Skeletal muscle satellite cell (primary cell): Measurements from ENCODE around the gene FANCC.
"Not testable (repeated sequence)": the region's sequence is repeated elsewhere in the genome, so short reads cannot be mapped to it uniquely, and the experiment has no call there.

ENCODE experiments used
- H3K27me3 ChIP-seq: 2 replicates; pipeline ENCODE4 v1.7.0; 2013; ENCODE audit warnings: low read length; ENCODE audit not compliant: control insufficient read depth, insufficient read depth
- H3K36me3 ChIP-seq: 2 replicates; pipeline ENCODE4 v1.7.0; 2013; ENCODE audit warnings: mild to moderate bottlenecking, control low read depth, low read length; ENCODE audit not compliant: insufficient read depth
- H3K4me1 ChIP-seq: 2 replicates; pipeline ENCODE4 v1.7.0; 2013; ENCODE audit warnings: low read length; ENCODE audit not compliant: control insufficient read depth, insufficient read depth
- H3K4me2 ChIP-seq: 2 replicates; pipeline ENCODE4 v1.7.0; 2013; ENCODE audit warnings: mild to moderate bottlenecking, low read length
- H3K4me3 ChIP-seq: 2 replicates; pipeline ENCODE4 v1.7.0; 2013; ENCODE audit warnings: low read length
- H3K9ac ChIP-seq: 2 replicates; pipeline ENCODE4 v1.7.0; 2013; ENCODE audit warnings: mild to moderate bottlenecking, low read depth, low read length, moderate library complexity
- H3K9me3 ChIP-seq: replicated peaks from 2 replicates; pipeline ENCODE4 v1.7.0; 2013; ENCODE audit warnings: mild to moderate bottlenecking, control low read depth, low read length

The FANCC gene

DNA sequence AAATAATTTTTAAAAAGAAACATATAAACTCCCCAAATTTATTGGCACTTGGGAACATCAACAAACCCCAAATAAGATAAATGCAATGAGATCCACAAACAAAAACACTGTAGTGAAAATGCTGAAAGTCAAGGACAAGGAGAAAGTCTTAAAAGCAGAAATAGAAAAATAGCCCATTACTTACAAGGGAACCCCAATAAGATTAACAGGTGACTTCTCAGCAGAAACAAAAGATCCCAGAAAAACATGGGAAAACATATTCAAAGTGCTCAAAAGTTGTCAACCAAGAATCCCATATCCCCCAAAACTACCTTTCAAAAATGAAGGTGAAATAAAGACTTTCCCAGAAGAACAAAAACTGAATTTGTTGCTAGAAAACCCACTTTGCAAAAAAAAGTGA, 40.0 kb downstream of the FANCC start:
- Histone ChIP-seq H3K4me1 (no peaks in the 10 kb centered on the region), H3K36me3 (no peaks in the 10 kb centered on the region), H3K4me3 (no peak overlapping the region), H3K9me3 (no peaks in the 10 kb centered on the region), H3K9ac (no peak overlapping the region), H3K4me2 (no peak overlapping the region), H3K27me3 (no peaks in the 10 kb centered on the region)

DNA sequence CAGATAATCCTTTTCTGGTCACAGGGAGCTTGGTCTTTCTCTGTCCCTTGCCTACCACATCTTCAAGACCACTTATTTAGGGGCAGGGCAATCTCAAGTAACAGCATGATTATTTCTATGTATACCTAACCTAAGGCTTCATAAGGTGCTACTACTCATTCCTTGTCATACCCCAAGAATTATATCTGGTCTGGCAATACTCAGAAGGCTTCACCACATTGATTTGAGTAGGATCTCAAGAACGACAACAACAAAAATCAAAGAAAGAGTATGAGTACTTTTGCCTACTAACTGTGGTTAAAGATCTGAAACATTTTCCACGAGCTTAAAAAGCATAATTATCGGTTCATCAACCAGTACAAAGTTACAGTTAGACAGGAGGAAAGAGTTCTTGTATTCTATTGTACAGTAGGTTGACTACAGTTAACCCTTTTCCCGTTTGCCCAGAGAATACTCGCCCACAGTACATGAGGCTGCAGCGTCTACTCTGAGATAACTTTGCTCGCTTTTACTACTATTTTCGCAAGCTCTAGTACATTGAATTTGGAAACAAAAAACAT, 41.0 kb downstream of the FANCC start:
- Histone ChIP-seq H3K4me1 (no peaks in the 10 kb centered on the region), H3K9ac (no peak overlapping the region), H3K4me2 (no peak overlapping the region), H3K27me3 (no peaks in the 10 kb centered on the region), H3K4me3 (no peak overlapping the region), H3K36me3 (no peaks in the 10 kb centered on the region), H3K9me3 (no peaks in the 10 kb centered on the region)

DNA sequence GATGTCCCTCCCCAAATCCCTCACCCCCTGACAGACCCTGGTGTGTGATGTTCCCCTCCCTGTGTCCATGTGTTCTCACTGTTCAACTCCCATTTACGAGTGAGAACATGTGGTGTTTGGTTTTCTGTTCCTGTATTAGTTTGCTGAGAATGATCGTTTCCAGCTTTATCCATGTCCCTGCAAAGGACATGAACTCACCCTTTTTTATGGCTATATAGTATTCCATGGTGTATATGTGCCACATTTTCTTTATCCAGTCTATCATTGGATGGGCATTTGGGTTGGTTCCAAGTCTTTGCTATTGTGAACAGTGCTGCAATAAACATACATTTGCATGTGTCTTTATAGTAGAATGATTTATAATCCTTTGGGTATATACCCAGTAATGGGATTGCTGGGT, 43.3 kb downstream of the FANCC start:
- H3K9me3 ChIP-seq, H3K4me2 ChIP-seq, H3K4me3 ChIP-seq, H3K4me1 ChIP-seq, H3K9ac ChIP-seq, H3K36me3 ChIP-seq, H3K27me3 ChIP-seq: not testable (repeated sequence)

DNA sequence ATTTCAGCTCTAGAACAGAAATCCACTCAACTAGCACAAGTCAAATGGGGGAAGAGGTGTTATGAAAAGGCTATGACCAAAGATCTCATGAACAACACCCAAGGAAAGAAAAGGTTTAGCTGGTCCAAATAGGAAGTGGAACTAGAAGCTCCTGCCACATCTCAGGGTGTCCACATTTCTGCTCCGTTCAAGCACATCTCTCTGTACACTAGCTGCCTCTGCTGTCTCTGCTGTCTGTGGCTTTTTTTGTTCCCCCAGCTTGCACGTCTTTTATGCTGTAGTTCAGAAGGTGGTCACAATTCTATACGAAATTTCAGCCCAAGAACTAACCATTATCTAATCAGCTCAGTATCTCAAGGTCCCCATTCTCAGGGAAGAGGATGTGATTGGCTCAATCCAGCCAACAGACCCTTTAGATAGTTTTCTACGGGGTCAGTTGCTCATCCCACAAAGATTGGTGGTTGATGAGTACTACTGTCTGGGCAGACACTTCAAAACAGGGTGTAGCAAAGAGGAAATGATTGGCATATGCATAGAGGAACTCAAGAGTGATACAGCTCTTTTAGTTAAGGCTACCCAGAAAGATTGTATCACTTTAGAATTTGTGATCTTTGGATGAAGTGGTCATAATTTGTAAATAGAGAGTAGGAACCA, 44.0 kb downstream of the FANCC start:
- Histone ChIP-seq H3K4me3 (no peak overlapping the region), H3K36me3 (no peaks in the 10 kb centered on the region), H3K4me2 (no peak overlapping the region), H3K4me1 (no peaks in the 10 kb centered on the region), H3K9me3 (no peaks in the 10 kb centered on the region), H3K9ac (no peak overlapping the region), H3K27me3 (no peaks in the 10 kb centered on the region)

DNA sequence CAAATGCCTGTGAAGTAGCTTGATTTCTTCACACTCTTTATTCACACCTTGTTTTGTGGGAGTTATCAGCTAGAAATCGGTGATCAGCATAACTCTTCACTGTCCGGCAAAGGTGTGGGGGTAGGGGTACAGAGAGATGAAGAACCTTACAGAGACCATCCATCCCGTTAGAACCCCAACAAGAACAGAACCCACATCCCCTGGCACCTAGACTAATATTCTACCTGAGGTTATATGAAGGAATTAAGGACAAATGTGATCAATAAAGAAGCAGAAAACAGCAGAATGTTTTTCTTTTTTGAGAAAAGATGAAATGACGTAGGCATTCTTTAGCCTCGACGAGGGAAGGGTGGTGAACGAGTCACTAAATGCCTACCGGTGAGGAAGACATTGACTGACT, 44.7 kb downstream of the FANCC start:
- H3K4me2 ChIP-seq = no peak overlapping the region
- H3K4me3 ChIP-seq = no peak overlapping the region
- H3K9ac ChIP-seq = no peak overlapping the region
- H3K9me3 ChIP-seq = no peaks in the 10 kb centered on the region
- H3K27me3 ChIP-seq = no peaks in the 10 kb centered on the region
- H3K36me3 ChIP-seq = no peaks in the 10 kb centered on the region
- no peaks in the 10 kb centered on the region for H3K4me1 ChIP-seq

DNA sequence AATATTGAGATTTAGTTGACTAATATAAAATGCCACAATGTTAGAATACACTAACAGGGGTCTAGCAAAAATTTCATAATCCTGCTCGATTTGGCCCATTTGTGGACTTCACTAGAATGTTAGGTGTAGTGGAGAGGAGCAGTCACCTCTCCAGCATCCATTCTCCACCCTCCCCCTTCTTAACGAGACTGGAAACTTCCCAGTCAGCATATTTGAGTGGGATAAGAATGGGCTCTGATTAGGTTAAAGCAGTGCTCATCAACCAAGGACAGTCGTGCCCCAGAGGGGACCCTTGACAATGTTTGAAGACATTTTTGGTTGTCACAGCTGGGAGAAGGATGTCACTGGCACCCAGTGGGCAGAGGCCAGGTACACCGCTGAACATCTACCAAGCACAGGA, 46.7 kb downstream of the FANCC start:
- H3K36me3 ChIP-seq = no peaks in the 10 kb centered on the region
- no peaks in the 10 kb centered on the region for H3K4me1 ChIP-seq
- H3K4me3 ChIP-seq = no peak overlapping the region
- no peak overlapping the region for H3K9ac ChIP-seq
- H3K9me3 ChIP-seq = no peaks in the 10 kb centered on the region
- no peaks in the 10 kb centered on the region for H3K27me3 ChIP-seq
- H3K4me2 ChIP-seq = no peak overlapping the region

DNA sequence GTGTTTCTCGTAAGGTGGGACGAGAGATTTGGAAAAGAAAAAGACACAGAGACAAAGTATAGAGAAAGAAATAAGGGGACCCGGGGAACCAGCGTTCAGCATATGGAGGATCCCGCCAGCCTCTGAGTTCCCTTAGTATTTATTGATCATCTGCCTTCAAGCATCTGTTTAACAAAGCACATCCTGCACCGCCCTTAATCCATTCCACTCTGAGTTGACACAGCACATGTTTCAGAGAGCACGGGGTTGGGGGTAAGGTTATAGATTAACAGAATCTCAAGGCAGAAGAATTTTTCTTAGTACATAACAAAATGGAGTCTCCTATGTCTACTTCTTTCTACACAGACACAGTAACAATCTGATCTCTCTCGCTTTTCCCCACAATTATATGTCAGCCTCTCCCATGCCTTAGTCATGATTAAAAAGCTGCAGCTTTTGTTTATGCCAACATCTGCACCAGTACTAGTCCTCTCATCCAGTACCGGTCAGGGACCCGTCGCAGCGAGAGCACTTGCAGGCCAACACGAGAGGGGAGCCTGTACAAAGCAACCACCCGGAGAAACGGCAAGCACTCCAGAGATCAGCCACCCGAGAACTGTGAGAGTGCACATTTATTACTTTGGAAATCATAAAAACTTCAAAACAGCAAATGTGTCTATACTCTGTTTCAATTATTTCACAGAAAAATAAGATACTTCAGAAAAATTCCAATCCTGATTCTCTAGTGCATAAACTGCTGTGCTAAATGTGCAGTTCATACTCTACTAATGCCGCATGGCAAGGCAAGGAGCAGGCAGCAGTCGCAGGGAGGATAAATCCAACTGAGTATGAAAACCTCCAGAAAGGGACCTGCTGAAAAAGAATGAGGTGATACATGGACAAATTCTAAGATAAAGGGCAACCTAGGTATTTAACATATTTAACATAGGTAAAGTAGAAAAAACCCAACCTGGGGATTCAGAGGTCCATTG, 47.4 kb downstream of the FANCC start:
- not testable (repeated sequence) for H3K27me3 ChIP-seq, H3K36me3 ChIP-seq, H3K4me1 ChIP-seq, H3K9me3 ChIP-seq, H3K4me3 ChIP-seq, H3K9ac ChIP-seq, H3K4me2 ChIP-seq

DNA sequence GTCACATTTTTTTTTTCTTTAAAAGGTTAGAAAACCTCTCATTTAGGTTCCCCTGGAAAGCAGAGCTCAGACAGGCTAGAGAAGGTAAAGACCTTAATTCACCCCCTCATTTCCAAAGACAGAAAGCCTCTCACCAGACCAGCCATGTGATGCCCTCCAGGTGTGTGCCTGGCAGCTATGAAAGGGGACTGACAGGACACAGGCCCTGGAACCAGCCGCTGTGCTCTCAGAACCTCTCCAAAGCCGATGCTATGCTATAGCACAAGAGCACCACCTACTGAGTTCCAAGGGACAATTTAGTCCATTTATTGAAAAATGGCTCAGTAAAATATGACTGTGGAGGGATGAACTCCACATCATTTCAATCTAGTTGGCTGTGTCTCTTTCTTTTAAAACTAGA, 48.8 kb downstream of the FANCC start:
- H3K9me3 ChIP-seq = no peaks in the 10 kb centered on the region
- no peaks in the 10 kb centered on the region for H3K4me1 ChIP-seq
- H3K9ac ChIP-seq = no peak overlapping the region
- H3K4me3 ChIP-seq = no peak overlapping the region
- H3K36me3 ChIP-seq = no peaks in the 10 kb centered on the region
- H3K4me2 ChIP-seq = no peak overlapping the region
- no peaks in the 10 kb centered on the region for H3K27me3 ChIP-seq

DNA sequence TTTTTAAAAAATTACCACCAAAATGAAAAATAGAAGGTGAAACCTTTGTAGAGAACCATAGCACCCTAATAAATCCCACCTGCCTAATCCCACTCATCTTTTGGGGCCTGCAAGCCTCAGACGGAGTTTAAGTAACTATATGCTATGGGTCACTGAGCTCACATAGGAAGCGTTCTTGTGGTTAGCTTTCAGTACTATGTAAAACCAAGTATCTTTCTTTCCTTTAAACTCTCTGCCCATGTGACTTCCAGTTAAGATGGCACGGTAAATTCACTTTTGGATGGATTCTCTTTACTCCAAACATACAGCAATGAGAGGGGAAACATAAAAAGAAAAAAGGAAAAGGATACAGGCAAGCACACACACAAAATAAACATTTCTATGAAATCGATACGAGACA, 50.9 kb downstream of the FANCC start:
- Histone ChIP-seq H3K4me1 (peaks cover 2% of the 10 kb centered on the region), H3K9ac (no peak overlapping the region), H3K27me3 (no peaks in the 10 kb centered on the region), H3K4me3 (no peak overlapping the region), H3K36me3 (no peaks in the 10 kb centered on the region), H3K9me3 (no peaks in the 10 kb centered on the region), H3K4me2 (no peak overlapping the region)

DNA sequence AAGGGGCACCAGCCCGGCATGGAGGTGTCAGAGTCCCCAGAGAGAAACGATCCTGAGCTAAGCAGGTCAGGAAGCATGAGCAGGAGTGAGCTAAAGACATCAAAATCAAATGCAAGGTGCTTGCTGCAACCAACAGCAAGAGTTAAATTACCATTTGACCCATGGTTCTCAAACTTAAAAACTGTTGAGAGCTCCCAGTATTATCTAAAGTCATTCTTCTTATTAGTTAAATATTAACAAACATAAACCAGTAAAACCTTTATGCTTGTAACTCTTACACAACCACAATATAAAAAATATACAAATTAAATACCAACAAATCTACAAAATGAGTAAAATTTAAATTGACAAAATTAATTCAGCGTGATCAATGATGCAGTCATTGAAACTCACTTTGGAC, 51.5 kb downstream of the FANCC start:
- Histone ChIP-seq H3K4me2 (no peak overlapping the region), H3K27me3 (no peaks in the 10 kb centered on the region), H3K4me3 (no peak overlapping the region), H3K36me3 (no peaks in the 10 kb centered on the region), H3K9me3 (no peaks in the 10 kb centered on the region), H3K4me1 (peaks cover 3% of the 10 kb centered on the region), H3K9ac (no peak overlapping the region)

DNA sequence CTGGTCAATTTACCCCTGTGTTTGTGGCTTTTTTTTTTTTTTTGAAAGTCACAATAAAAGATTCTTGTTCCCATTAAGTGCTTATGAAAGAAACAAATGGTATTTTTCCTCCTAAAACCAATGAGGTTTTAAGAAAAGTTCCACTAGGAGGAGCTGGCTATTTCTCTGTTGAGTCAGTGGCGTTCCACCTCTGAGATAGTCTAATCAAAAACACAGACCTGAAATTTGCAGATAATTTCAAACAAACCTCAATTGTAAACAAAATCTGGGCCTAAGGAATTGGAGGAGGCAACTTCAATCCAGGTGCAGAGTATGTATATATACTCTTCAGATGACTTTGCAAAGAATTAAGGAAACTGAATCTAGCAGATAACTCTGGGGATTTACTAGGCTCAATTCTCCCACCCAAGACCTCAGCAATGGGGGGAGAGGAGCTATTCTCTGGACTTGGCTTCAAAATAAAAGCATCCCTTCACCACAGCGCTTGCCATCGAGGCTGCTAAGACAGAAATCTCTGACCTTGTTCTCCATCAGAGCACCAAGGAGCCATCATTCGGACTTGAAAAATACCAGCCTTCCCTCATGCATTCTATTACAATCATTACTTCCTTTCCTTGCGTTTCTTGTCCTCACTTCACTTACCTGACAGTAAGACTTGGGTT, 52.4 kb downstream of the FANCC start:
- no peaks in the 10 kb centered on the region for H3K36me3 ChIP-seq
- no peak overlapping the region for H3K9ac ChIP-seq
- H3K27me3 ChIP-seq = no peaks in the 10 kb centered on the region
- H3K4me1 ChIP-seq = peaks cover 3% of the 10 kb centered on the region
- no peaks in the 10 kb centered on the region for H3K9me3 ChIP-seq
- no peak overlapping the region for H3K4me2 ChIP-seq
- H3K4me3 ChIP-seq = no peak overlapping the region
